SK-N-SH treated with all-trans-retinoic acid at 6 μM for 48 hours (cell line): ENCODE results near the gene MRPL34.
A peak's percentile ranks its signal among the peaks of the same experiment; 100 is the strongest.

ENCODE experiments used
- ATAC-seq: fragments of 200-7000 bp; cut with Tn5 transposase; 3 replicates; pipeline ENCODE4 v1.9.1; 2020; ENCODE audit warnings: mild to moderate bottlenecking, moderate library complexity
- ARNTL ChIP-seq: fragments of 450-650 bp; formaldehyde crosslinking; IDR thresholded peaks from 2 replicates; pipeline ENCODE4 v1.5.0; 2020; ENCODE audit warnings: low read depth, mild to moderate bottlenecking, moderate library complexity, borderline replicate concordance
- BACH2 ChIP-seq: fragments of 250-450 bp; sonication (Bioruptor Pico); IDR thresholded peaks from 2 replicates; pipeline ENCODE4 v1.9.0; 2021; ENCODE audit warnings: mild to moderate bottlenecking, borderline replicate concordance
- CSDC2 ChIP-seq: fragments of 250-450 bp; sonication (Bioruptor Pico); IDR thresholded peaks from 2 replicates; pipeline ENCODE4 v1.5.0; 2020; ENCODE audit warnings: mild to moderate bottlenecking, moderate library complexity
- ESRRG ChIP-seq: fragments of 250-450 bp; sonication (Bioruptor Pico); IDR thresholded peaks from 2 replicates; pipeline ENCODE4 v1.6.1; 2021; ENCODE audit warnings: mild to moderate bottlenecking
- ISL1 ChIP-seq: fragments of 250-450 bp; sonication (Bioruptor Pico); IDR thresholded peaks from 2 replicates; pipeline ENCODE4 v2.1.2; 2022; ENCODE audit warnings: mild to moderate bottlenecking, moderate library complexity
- PPARA ChIP-seq: fragments of 250-450 bp; sonication (Bioruptor Pico); IDR thresholded peaks from 2 replicates; pipeline ENCODE4 v1.5.0; 2020; ENCODE audit warnings: mild to moderate bottlenecking, borderline replicate concordance
- RARB ChIP-seq: fragments of 250-450 bp; sonication (Bioruptor Pico); IDR thresholded peaks from 2 replicates; pipeline ENCODE4 v1.8.0; 2021; ENCODE audit warnings: mild to moderate bottlenecking, moderate library complexity
- SNAI2 ChIP-seq: fragments of 250-450 bp; sonication (Bioruptor Pico); IDR thresholded peaks from 2 replicates; pipeline ENCODE4 v1.5.0; 2020; ENCODE audit warnings: mild to moderate bottlenecking, moderate library complexity
- TCF4 ChIP-seq: fragments of 250-450 bp; sonication (Bioruptor Pico); IDR thresholded peaks from 2 replicates; pipeline ENCODE4 v1.8.0; 2021; ENCODE audit warnings: mild to moderate bottlenecking, moderate library complexity, borderline replicate concordance
- TOX ChIP-seq: fragments of 250-450 bp; sonication (Bioruptor Pico); IDR thresholded peaks from 2 replicates; pipeline ENCODE4 v1.8.0; 2021; ENCODE audit warnings: mild to moderate bottlenecking, moderate library complexity, borderline replicate concordance
- ZC3H10 ChIP-seq: fragments of 250-450 bp; sonication (Bioruptor Pico); IDR thresholded peaks from 2 replicates; pipeline ENCODE4 v1.5.1; 2021; ENCODE audit warnings: mild to moderate bottlenecking, moderate library complexity
- ZFP30 ChIP-seq: fragments of 450-650 bp; formaldehyde crosslinking; IDR thresholded peaks from 2 replicates; pipeline ENCODE4 v1.5.0; 2022; ENCODE audit warnings: mild to moderate bottlenecking, moderate library complexity
- ZNF565 ChIP-seq: fragments of 450-650 bp; formaldehyde crosslinking; conservative IDR thresholded peaks from 2 replicates; pipeline ENCODE4 v1.5.0; 2020; ENCODE audit warnings: low read depth, mild to moderate bottlenecking, moderate library complexity
- ZNF70 ChIP-seq: fragments of 450-650 bp; formaldehyde crosslinking; IDR thresholded peaks from 2 replicates; pipeline ENCODE4 v1.5.0; 2020; ENCODE audit warnings: mild to moderate bottlenecking, moderate library complexity
- ZNF8 ChIP-seq: fragments of 450-650 bp; formaldehyde crosslinking; IDR thresholded peaks from 2 replicates; pipeline ENCODE4 v1.5.0; 2020; ENCODE audit warnings: mild to moderate bottlenecking, moderate library complexity
- TF ChIP-seq, protein P1 (sequence below): fragments of 250-450 bp; sonication (Bioruptor Pico); IDR thresholded peaks from 2 replicates; pipeline ENCODE4 v1.5.1; 2020; ENCODE audit warnings: low read depth, mild to moderate bottlenecking, moderate library complexity
- TF ChIP-seq, protein P2 (sequence below): fragments of 250-450 bp; sonication (Bioruptor Pico); IDR thresholded peaks from 2 replicates; pipeline ENCODE4 v1.8.0; 2020; ENCODE audit warnings: mild to moderate bottlenecking, moderate library complexity, borderline replicate concordance
- TF ChIP-seq, protein P3 (sequence below): fragments of 250-450 bp; sonication (Bioruptor Pico); IDR thresholded peaks from 2 replicates; pipeline ENCODE4 v1.5.1; 2021; ENCODE audit warnings: mild to moderate bottlenecking, moderate library complexity
- TF ChIP-seq, protein P4 (sequence below): fragments of 250-450 bp; sonication (Bioruptor Pico); IDR thresholded peaks from 2 replicates; pipeline ENCODE4 v1.8.0; 2021; ENCODE audit warnings: low read depth, mild to moderate bottlenecking, moderate library complexity, borderline replicate concordance

MRPL34 gene

DNA sequence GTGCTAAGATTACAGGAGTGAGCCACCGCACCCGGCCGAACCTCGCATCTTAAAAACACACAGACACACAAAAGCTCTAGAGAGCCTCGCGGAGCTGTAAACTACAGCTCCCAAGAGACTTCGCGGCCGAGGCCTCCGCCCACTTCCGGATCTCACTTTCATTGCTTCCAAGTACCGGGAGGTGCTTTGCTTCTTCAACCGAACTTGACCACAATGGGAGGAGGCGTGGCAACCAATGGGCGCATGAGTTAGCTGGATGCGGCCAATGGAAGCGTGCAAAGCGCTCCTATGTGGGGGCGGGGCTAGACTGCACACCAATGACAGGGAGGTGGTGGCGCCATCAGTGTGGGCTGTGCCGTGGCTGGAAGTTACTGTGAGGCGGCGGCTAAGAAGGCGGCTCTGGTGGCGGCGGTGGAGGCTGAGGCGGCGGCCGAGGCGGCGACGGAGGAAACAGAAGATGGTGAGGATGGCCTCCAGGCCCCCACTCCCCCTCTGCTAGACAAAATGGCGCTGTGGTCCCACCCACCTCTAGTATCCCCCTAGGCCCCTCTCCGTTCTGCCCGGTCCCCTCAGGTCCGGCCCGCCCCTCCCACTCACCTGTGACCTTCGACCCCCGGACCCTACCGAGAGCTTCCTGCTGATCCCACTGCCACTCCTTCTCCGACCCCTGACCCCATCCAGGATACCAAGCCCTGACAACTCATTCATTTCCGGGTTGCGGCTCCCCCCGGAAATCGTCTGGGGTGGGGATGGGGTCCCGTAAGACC is 3.7 kb downstream of the MRPL34 start, which contains the start of gene DDA1:
TSS of gene DDA1 (plus strand) at position 366 of the 767 bp plus-strand sequence. CDS start at position 458, 92 bp downstream.
- peak; percentile 87 for ATAC-seq
- TF ChIP-seq ZFP30 (CRISPR knock-in tag): no peak
- TF ChIP-seq, protein P1, sequence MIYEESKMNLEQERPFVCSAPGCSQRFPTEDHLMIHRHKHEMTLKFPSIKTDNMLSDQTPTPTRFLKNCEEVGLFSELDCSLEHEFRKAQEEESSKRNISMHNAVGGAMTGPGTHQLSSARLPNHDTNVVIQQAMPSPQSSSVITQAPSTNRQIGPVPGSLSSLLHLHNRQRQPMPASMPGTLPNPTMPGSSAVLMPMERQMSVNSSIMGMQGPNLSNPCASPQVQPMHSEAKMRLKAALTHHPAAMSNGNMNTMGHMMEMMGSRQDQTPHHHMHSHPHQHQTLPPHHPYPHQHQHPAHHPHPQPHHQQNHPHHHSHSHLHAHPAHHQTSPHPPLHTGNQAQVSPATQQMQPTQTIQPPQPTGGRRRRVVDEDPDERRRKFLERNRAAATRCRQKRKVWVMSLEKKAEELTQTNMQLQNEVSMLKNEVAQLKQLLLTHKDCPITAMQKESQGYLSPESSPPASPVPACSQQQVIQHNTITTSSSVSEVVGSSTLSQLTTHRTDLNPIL (CRISPR knock-in tag): no peak
- TF ChIP-seq, protein P2, sequence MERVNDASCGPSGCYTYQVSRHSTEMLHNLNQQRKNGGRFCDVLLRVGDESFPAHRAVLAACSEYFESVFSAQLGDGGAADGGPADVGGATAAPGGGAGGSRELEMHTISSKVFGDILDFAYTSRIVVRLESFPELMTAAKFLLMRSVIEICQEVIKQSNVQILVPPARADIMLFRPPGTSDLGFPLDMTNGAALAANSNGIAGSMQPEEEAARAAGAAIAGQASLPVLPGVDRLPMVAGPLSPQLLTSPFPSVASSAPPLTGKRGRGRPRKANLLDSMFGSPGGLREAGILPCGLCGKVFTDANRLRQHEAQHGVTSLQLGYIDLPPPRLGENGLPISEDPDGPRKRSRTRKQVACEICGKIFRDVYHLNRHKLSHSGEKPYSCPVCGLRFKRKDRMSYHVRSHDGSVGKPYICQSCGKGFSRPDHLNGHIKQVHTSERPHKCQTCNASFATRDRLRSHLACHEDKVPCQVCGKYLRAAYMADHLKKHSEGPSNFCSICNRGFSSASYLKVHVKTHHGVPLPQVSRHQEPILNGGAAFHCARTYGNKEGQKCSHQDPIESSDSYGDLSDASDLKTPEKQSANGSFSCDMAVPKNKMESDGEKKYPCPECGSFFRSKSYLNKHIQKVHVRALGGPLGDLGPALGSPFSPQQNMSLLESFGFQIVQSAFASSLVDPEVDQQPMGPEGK: no peak
- TF ChIP-seq TCF4 (CRISPR knock-in tag): no peak
- no peak for TF ChIP-seq ZNF8 (CRISPR knock-in tag)
- TF ChIP-seq ZNF565 (CRISPR knock-in tag): no peak
- TF ChIP-seq ISL1 (CRISPR knock-in tag): no peak
- TF ChIP-seq ZC3H10 (CRISPR knock-in tag): no peak
- TF ChIP-seq, protein P3, sequence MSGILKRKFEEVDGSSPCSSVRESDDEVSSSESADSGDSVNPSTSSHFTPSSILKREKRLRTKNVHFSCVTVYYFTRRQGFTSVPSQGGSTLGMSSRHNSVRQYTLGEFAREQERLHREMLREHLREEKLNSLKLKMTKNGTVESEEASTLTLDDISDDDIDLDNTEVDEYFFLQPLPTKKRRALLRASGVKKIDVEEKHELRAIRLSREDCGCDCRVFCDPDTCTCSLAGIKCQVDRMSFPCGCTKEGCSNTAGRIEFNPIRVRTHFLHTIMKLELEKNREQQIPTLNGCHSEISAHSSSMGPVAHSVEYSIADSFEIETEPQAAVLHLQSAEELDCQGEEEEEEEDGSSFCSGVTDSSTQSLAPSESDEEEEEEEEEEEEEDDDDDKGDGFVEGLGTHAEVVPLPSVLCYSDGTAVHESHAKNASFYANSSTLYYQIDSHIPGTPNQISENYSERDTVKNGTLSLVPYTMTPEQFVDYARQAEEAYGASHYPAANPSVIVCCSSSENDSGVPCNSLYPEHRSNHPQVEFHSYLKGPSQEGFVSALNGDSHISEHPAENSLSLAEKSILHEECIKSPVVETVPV (CRISPR knock-in tag): no peak
- no peak for TF ChIP-seq ZNF70 (CRISPR knock-in tag)
- TF ChIP-seq BACH2 (CRISPR knock-in tag): no peak
- no peak for TF ChIP-seq ARNTL (CRISPR knock-in tag)
- TF ChIP-seq, all 23 proteins: peak for 0

DNA sequence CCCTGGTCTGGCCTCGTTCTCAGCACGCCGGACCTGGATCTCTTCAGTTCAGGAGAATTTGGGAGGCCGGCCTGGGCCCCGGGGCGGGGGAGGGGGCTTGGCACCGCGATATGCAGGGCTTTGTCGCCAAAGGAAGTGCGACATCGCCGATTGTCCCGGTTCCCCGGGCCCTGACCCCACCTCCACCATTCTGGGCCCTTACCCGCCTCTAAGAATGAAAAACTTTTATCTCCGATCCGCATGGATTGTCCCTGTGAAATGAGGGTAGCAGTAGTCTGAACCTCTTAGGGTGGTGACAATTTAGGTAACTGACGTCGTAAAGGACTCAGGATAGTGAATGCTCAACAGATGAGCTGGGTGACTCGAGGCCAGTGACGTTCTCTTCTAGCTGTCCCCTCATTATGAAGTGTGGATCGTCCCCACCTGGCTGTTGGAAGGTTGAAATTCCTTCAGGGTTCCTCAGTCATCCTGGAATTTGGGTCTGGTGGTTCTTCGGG is 4.3 kb downstream of the MRPL34 start:
- no peak for ATAC-seq
- TF ChIP-seq ZC3H10 (CRISPR knock-in tag) (no peak), TOX (no peak), ZFP30 (CRISPR knock-in tag) (no peak), CSDC2 (CRISPR knock-in tag) (no peak), ESRRG (no peak), PPARA (no peak), BACH2 (CRISPR knock-in tag) (no peak), SNAI2 (no peak), ZNF70 (CRISPR knock-in tag) (no peak), RARB (CRISPR knock-in tag) (no peak), ARNTL (CRISPR knock-in tag) (no peak)
- TF ChIP-seq, protein P3 (CRISPR knock-in tag): no peak
- TF ChIP-seq, protein P4, sequence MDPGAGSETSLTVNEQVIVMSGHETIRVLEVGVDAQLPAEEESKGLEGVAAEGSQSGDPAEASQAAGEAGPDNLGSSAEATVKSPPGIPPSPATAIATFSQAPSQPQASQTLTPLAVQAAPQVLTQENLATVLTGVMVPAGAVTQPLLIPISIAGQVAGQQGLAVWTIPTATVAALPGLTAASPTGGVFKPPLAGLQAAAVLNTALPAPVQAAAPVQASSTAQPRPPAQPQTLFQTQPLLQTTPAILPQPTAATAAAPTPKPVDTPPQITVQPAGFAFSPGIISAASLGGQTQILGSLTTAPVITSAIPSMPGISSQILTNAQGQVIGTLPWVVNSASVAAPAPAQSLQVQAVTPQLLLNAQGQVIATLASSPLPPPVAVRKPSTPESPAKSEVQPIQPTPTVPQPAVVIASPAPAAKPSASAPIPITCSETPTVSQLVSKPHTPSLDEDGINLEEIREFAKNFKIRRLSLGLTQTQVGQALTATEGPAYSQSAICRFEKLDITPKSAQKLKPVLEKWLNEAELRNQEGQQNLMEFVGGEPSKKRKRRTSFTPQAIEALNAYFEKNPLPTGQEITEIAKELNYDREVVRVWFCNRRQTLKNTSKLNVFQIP (CRISPR knock-in tag): no peak
- TF ChIP-seq, protein P2: no peak
